GM23248 (cell line): ENCODE measurements around the gene POGLUT2. TPM values are rescaled to one million over a fixed set of nuclear protein-coding genes. Genes with fewer than 3 reads are reported as not detected.
A peak's percentile ranks its signal among the peaks of the same experiment; 100 is the strongest.

ENCODE experiments used
- DNase-seq: peaks from one replicate; pipeline ENCODE4 v3.0.0-alpha.2; 2015
- H2AFZ ChIP-seq: fragments of 200-600 bp; sonication (generic); 2 replicates; pipeline ENCODE4 v1.6.1; 2016; ENCODE audit warnings: antibody characterized with exemption
- H3F3A ChIP-seq: fragments of 200-600 bp; sonication (generic); 2 replicates; pipeline ENCODE4 v1.6.1; 2016; ENCODE audit warnings: mild to moderate bottlenecking, antibody characterized with exemption, mixed run types; ENCODE audit not compliant: insufficient read depth
- H3K27ac ChIP-seq: fragments of 200-600 bp; sonication (generic); 2 replicates; pipeline ENCODE4 v1.5.1; 2016; ENCODE audit warnings: mild to moderate bottlenecking
- H3K27me3 ChIP-seq: fragments of 200-600 bp; sonication (generic); replicated peaks from 2 replicates; pipeline ENCODE4 v1.6.1; 2016; ENCODE audit warnings: mild to moderate bottlenecking; ENCODE audit not compliant: insufficient read depth
- H3K36me3 ChIP-seq: fragments of 200-600 bp; sonication (generic); 2 replicates; pipeline ENCODE4 v1.6.1; 2016; ENCODE audit warnings: low read depth, mild to moderate bottlenecking
- H3K4me1 ChIP-seq: fragments of 200-600 bp; sonication (generic); 2 replicates; pipeline ENCODE4 v1.6.1; 2016; ENCODE audit warnings: mild to moderate bottlenecking; ENCODE audit not compliant: insufficient read depth
- H3K4me2 ChIP-seq: fragments of 200-600 bp; sonication (generic); one replicate; pipeline ENCODE4 v1.6.1; 2016; ENCODE audit warnings: mild to moderate bottlenecking; ENCODE audit not compliant: unreplicated experiment
- H3K4me3 ChIP-seq: fragments of 200-600 bp; sonication (generic); 2 replicates; pipeline ENCODE4 v1.5.1; 2016; ENCODE audit warnings: mild to moderate bottlenecking
- H3K79me2 ChIP-seq: fragments of 200-600 bp; sonication (generic); 2 replicates; pipeline ENCODE4 v1.6.1; 2016; ENCODE audit warnings: mild to moderate bottlenecking; ENCODE audit not compliant: insufficient read depth
- H3K9ac ChIP-seq: fragments of 200-600 bp; sonication (generic); 2 replicates; pipeline ENCODE4 v1.6.1; 2016; ENCODE audit warnings: mild to moderate bottlenecking
- H3K9me2 ChIP-seq: fragments of 200-600 bp; sonication (generic); 2 replicates; pipeline ENCODE4 v1.6.1; 2016; ENCODE audit warnings: mixed run types, mild to moderate bottlenecking, moderate library complexity; ENCODE audit not compliant: insufficient read depth
- H3K9me3 ChIP-seq: fragments of 200-600 bp; sonication (generic); one replicate; pipeline ENCODE4 v1.6.1; 2017; ENCODE audit warnings: low read depth
- H4K20me1 ChIP-seq: fragments of 200-600 bp; sonication (generic); 2 replicates; pipeline ENCODE4 v1.6.0; 2016; ENCODE audit not compliant: insufficient read depth
- EZH2 ChIP-seq: fragments of 200-600 bp; sonication (generic); IDR thresholded peaks from 2 replicates; pipeline ENCODE4 v1.6.1; 2018; ENCODE audit warnings: antibody characterized with exemption, mild to moderate bottlenecking; ENCODE audit not compliant: insufficient read depth, poor library complexity, severe bottlenecking
- EZH2phosphoT487 ChIP-seq: fragments of 200-600 bp; sonication (generic); IDR thresholded peaks from 2 replicates; pipeline ENCODE4 v1.6.1; 2018; ENCODE audit warnings: antibody characterized with exemption, moderate library complexity, mild to moderate bottlenecking, low read depth; ENCODE audit not compliant: insufficient read depth
- WGBS, 2 experiments: methylation state at CpG; one replicate each; pipeline ENCODE4 v1.1.6; 2015 to 2017; ENCODE audit warnings: low lambda C conversion rate in 2 of 2, low coverage in 1 of 2; ENCODE audit errors: missing lambda C conversion rate in 2 of 2; 5-methylcytosine and 5-hydroxymethylcytosine counted together
- in situ Hi-C: fragments of 300-500 bp; cut with MboI; formaldehyde crosslinking; loops from 2 replicates; pipeline ENCODE4 v1.15.0; 2020
- polyA plus RNA-seq: library from polyadenylated mRNA; unstranded; fragments of >200 nt; fragmentation: Nextera tagmentation; extraction: Ambion mirVana; gene quantifications from 2 replicates; pipeline ENCODE4 v1.2.1, GENCODE V29; 2016
- total RNA-seq: library from RNA; depleted of rRNA; stranded (reverse); fragments of >200 nt; shearing (Covaris generic); gene quantifications from 2 replicates; pipeline ENCODE4 v1.2.3, GENCODE V29; 2014

POGLUT2 gene
- total and polyA plus RNA-seq, 2 experiments from 2014 or later: 26.0 to 27.7 TPM

DNA sequence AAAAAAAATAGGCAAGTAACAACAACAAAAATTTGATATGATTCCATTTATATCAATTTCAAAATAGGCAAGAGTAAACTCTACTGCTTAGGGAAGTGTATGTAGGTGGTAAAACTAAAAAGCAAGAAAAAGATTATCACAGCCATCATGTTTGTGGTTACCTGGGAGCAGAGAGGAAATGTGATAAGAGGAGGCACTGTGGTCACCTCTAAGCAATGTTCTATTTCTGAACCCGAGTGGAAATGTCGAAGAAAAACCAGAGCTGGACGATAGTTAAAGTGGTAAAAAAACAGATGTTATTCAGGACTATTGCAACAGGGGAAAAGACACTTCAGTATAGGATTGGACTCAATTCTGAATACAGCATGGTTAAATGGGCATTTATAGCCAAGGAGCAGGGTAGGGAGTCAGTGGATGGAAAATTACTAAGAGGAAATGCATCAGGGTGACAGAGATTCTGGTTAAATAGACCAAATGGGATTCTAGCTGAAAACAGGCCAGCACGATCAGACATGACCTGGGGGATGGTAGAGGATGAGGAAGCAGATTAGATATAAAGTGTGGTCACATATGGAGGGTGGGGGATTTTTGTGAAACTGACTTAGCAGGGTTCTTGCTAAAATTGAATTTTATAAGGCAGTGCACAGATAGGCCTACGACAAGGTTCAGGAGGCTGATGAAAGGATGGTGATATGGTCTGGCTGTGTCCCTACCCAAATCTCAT is 19.2 kb downstream of the POGLUT2 start:
- in situ Hi-C loops: no loop called here
- Histone ChIP-seq H3K9ac (no peak overlapping the region), H3K79me2 (no peaks in the 10 kb centered on the region), H3K9me2 (no peaks in the 10 kb centered on the region), H3K9me3 (no peaks in the 10 kb centered on the region), H4K20me1 (no peaks in the 10 kb centered on the region), H2AFZ (no peak overlapping the region), H3K27ac (no peak overlapping the region), H3K4me3 (no peak overlapping the region), H3K4me1 (no peaks in the 10 kb centered on the region), H3K27me3 (no peaks in the 10 kb centered on the region), H3K4me2 (no peak overlapping the region), H3F3A (0 out of 2 replicates have a peak, but pooled peaks cover 3% of the 10 kb centered on the region), H3K36me3 (no peaks in the 10 kb centered on the region)
- TF ChIP-seq EZH2: no peak
- TF ChIP-seq EZH2phosphoT487: no peak
- 75 to 84% methylated on average over 5 of the region's 5 CpGs for WGBS, 2 experiments
- DNase-seq: no peak

DNA sequence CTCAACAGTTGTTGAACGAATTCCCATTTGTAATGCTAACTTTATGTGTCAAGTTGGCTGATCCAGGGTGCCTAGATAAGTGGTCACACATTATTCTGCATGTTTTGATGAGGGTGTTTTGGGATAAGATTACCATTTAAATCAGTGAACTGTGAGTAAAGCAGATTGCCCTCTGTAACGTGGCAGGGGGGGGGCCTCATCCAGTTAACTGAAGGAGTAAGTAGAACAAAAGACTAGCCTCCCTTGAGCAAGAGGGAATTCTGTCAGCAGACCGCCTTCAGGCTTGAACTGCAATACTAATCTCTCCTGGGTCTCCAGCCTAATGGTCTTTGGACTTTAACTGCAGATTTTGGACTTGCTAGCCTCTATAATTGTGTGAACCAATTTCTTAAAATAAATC is 21.0 kb downstream of the POGLUT2 start:
- Histone ChIP-seq H3K9me3 (no peaks in the 10 kb centered on the region), H3F3A (0 out of 2 replicates have a peak, but pooled peaks cover 3% of the 10 kb centered on the region), H2AFZ (no peak overlapping the region), H3K9me2 (no peaks in the 10 kb centered on the region), H3K27me3 (no peaks in the 10 kb centered on the region), H3K9ac (no peak overlapping the region), H3K4me3 (no peak overlapping the region), H3K4me1 (no peaks in the 10 kb centered on the region), H3K27ac (no peak overlapping the region), H3K79me2 (peaks cover under 1% of the 10 kb centered on the region), H3K36me3 (no peaks in the 10 kb centered on the region), H4K20me1 (no peaks in the 10 kb centered on the region), H3K4me2 (no peak overlapping the region)
- DNase-seq: no peak
- no peak for TF ChIP-seq EZH2
- TF ChIP-seq EZH2phosphoT487: no peak
- in situ Hi-C loops: no loop called here
- 80 to 81% methylated on average over 3 of the region's 3 CpGs for WGBS, 2 experiments

DNA sequence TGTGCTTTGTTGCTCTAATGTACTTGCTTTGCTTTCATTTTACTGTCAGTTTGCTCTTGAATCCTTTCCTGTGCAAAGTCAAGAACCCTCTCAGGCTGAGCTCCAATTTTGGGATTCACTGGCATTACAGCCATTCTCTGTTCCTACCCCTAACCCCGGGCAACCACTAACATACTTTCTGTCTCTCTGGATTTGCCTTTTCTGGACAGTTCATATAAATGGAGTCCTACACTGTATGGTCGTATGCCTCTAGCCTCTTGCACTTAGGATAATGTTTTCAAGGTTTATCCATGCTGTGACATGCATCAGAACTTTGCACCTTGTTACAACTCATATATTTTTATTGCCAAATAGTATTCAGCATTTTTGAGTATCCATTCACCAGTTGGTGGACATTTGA is 22.5 kb downstream of the POGLUT2 start:
- H3K27me3 ChIP-seq: no peaks in the 10 kb centered on the region
- TF ChIP-seq EZH2 (no peak), EZH2phosphoT487 (no peak)
- no peaks in the 10 kb centered on the region for H4K20me1 ChIP-seq
- 0 out of 2 replicates have a peak overlapping the region, but pooled peaks have one; percentile 20 for H2AFZ ChIP-seq
- H3K9me3 ChIP-seq: no peaks in the 10 kb centered on the region
- H3K27ac ChIP-seq: no peak overlapping the region
- peaks cover 15% of the 10 kb centered on the region for H3K79me2 ChIP-seq
- no peak overlapping the region for H3K4me3 ChIP-seq
- no peak for DNase-seq
- in situ Hi-C loops: no loop called here
- no peak overlapping the region for H3K4me2 ChIP-seq
- no peaks in the 10 kb centered on the region for H3K36me3 ChIP-seq
- H3K9ac ChIP-seq: no peak overlapping the region
- H3K4me1 ChIP-seq: no peaks in the 10 kb centered on the region
- H3K9me2 ChIP-seq: no peaks in the 10 kb centered on the region
- 0 out of 2 replicates have a peak, but pooled peaks cover 3% of the 10 kb centered on the region for H3F3A ChIP-seq
- WGBS, 2 experiments: 97% methylated on average over 2 of the region's 2 CpGs

DNA sequence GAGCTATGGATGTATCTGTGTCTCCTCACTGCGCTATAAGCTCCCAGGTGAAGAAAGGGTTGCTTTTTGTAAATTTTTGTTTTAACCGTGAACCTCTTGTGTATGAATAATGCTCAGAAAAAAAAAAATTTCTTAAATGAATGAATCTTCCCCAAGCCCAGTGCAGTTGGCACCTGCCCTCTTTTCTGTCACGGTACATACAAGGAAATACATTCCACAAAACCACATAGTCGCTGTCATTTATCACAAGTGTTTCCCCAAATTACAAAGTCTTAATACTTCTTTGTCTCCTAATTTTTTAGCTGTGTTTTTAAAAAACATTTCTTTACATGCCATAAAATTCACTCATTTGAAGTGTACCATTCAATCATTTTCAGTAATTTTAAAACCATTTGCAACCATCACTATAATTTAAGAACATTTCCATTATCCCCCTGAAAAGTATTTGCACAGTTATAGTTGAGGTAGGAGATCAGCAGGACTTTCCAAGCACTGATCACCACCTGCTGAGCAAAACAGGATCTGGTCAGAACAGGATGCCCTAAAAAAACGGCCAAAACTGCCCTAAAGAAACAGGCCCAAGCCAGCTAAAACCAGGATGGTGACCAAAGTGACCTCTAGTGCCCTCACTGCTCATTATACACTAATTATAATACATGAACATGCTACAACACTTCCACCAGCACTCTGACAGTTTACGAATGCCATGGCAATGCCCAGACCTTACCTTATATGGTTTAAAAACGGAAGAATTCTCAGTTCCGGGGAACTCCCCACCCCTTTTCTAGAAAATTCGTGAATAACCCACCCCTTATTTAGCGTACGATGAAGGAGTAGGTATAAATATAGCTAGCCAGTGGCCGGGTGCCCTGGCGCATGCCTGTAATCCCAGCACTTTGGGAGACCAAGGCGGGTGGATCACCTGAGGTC is 23.9 kb downstream of the POGLUT2 start:
- Histone ChIP-seq H4K20me1 (no peaks in the 10 kb centered on the region), H3K4me2 (no peak overlapping the region), H3K9me3 (no peaks in the 10 kb centered on the region), H3K27ac (no peak overlapping the region), H3K4me1 (0 out of 2 replicates have a peak, but pooled peaks cover 2% of the 10 kb centered on the region), H3K36me3 (no peaks in the 10 kb centered on the region), H3K79me2 (peaks cover 29% of the 10 kb centered on the region), H2AFZ (peak overlapping the region; percentile 96), H3K4me3 (no peak overlapping the region), H3K9ac (no peak overlapping the region), H3F3A (0 out of 2 replicates have a peak, but pooled peaks cover 3% of the 10 kb centered on the region), H3K27me3 (no peaks in the 10 kb centered on the region), H3K9me2 (no peaks in the 10 kb centered on the region)
- DNase-seq: no peak
- 92 to 93% methylated on average over 14 of the region's 14 CpGs for WGBS, 2 experiments
- TF ChIP-seq EZH2phosphoT487: no peak
- TF ChIP-seq EZH2: no peak
- in situ Hi-C loops: no loop called here
